Measurements from ENCODE around the gene CASP3.

Gene CASP3

DNA sequence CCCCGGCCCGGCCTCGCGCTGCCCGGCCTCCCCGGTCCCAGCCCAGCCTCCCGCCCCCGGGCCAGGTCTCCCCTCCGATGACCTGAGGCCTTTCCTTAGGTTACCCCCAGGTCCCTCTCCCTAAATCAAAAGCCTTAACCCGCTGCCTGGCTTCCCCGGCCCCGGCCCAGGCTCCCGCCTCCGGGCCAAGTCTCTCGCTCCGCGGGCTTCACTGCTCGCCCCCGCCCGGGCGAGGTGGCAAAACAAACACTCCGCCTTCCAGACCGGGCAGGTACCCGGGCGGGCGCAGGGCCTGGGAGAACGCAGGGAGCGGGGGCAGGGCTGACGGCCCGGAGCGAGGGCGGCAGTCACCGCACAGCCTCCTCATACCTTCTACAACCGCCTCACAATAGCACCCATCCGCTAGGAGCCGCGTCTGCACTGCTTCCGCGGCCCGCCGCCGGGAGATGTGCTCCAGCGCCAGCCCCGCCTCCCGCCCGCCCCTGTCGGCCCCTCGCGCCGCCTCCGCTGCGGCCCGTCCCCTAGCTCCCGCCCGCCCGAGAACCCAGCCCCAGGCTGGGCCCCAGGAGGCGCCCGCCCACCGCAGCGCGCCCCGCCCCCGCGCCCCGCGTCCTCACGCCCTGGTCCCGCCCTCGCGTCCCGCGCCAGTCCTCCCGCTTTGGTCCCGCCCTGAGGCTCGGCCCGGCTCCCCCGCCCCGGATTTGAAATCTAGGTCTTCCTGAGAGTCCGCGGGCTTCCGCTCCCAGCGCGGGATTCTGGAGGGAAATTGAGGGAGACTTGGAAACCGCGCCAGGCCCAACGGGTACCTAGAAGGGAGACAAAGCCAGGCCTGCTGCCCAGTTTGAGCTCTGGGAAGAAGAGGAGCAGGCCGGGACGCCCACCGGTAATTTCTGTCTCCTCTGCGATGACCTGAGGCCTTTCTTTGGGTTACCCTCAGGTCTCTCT, at the start of gene CASP3, which contains the start of gene PRIMPOL:
CASP3 (minus strand) TSS at position 422 of the 945 bp plus-strand sequence. CDS start 10,994 bp downstream, outside the sequence.
PRIMPOL (plus strand) TSS at position 713 of the 945 bp plus-strand sequence. CDS start 7,403 bp downstream, outside the sequence.
- DNase-seq (ENCODE audit: low read depth in 2 of 2), result peak; percentile 88 to 96

DNA sequence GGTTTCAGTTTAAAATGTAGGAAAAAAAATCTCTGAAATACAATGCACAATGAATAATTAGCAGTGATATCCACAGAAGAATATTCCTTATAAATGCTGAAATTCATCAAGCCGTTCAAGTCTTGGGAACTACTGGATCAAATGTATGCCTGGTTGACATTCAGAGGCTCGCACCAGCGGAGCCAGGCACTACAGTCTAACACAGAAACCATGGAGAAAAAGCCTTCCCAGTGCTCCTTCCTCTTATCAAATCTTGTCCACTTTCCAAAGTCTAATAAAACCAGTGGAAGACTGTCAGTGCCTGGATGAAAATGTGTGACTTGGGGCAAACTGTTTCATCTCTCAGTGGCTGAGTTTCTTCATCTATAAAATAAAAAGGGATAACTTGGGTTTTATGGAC, 48.7 kb upstream of the CASP3 start:
- no peak for DNase-seq (ENCODE audit: low read depth in 2 of 2)

DNA sequence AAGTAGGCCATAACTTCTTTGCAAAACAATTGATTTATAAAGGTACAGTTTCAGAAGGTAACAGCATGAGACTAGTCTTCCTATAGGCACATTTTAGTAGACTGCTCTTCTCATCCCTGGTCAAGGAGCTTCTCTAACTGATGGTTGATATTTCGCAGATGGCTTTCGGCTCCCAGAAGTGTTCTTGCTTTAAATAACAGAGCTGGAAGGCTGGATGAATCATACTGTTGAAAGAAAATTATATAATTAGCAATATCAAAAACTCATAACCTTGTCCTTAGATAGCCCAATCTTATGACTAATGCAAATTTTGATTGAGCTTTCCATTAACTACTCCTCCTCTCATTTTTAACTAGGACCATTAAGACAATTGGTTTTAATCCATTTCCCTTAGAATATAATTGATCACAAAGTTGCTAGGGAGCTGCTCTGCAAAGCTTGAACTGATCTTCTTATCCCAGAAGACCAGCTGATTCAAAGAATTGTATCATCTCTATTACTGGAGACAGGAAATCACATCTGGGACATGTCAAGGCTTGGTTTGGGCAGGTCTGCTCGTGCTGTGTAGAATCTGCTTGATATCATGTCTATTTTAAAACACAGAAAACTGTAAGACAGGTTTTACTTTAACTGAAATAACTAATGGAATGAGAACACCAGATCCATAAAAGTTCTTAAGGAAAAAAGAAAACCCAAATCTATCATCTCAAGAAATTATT, 46.1 kb upstream of the CASP3 start:
- DNase-seq (ENCODE audit: low read depth in 2 of 2), result no peak

DNA sequence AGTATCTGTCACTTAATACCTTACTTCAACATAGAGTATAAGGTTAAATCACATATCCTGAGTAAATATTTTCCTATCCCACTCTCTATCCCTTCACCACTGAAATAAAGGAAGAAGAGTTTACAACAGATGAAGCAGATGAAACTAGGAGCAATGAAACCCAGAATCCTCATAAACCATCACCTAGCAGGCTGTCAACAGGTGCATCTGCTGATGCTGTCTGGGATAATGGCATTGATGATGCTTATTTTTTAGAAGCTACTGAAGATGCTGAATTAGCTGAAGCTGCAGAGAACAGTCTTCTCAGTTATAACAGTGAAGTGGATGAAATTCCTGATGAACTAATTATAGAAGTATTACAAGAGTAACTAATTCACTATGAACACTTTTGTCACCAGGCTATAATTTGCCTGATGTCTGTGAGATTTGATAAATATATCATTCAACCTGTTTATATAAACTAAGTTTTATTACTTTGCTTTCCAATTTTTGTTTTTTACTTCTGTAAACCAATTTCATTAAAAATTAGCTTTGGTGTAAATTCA, 45.2 kb upstream of the CASP3 start:
- DNase-seq (ENCODE audit: low read depth in 2 of 2), result no peak

DNA sequence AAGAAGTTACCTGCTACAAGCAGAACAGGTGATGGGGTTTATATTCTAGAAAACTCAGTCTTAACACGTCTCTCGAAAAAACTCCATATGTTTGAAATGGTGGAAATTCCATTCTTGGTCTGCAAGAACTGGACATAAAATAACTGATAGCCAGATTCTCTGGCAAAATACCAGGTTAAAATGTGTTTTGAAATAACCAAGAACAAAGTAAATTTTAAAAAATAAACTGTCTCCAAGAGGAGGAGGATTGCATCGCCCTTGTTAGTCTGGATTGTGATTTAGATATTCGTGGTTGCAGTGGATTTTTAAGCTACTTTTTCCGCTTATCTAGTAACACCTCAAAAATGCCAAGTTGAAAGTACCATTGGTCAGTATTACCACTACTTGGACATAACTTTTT, 43.8 kb upstream of the CASP3 start:
- DNase-seq (ENCODE audit: low read depth in 2 of 2), result no peak

DNA sequence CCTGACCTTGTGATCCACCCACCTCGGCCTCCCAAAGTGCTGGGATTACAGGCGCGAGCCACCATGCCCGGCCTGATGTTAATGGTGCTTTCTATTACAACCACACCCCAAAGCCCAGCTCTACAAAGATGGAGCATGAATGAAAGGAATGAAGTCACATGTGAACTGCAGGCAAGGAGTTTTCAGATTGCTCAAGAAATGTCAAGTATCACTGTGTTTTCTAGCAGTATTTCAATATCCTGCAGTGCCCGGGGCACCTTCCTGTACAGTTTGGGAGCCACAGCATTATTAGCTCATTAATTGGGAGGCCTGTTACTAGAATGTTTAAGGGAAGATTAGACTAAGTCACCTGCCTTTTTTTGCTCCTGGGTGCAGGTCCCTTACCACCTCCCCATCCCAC, 40.4 kb upstream of the CASP3 start:
- DNase-seq (ENCODE audit: low read depth in 2 of 2), result no peak

DNA sequence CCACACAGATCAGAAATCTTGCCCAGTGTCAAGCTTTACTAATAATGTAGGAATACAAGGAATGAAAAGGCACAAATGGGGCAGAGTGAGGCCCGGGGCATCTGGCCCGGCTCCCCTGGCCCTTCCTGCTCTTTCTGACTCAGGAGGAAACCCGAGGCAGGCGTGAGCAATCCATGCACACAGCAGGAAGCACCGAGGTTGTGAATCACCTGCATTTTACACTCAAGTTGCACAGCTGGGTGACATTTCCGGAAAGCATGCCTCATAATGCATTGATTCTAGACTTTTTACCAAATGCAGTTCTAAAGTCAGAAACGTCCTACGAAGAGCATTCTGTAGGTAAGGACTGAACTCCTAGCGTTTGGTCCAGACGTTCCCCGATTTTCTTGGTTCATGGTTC, 39.2 kb upstream of the CASP3 start:
- DNase-seq (ENCODE audit: low read depth in 2 of 2), result no peak

DNA sequence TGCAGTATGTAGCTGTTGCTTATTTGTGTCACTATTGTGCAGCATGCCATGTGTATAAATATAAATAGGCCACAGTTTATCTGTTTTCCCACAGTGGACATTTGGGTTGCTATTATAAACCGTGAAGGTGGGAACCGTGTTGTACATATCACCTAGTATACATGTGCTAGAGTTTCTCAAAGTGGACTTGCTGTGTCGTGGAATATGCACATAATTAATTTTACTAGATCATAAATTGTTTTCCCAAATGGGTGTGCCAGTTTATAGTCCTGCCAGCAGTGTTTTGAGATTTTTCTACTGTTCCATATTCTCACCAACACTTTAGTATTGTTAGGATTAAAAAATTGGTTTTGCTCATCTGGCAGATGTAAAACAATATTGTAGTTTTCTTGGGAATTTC, 38.8 kb upstream of the CASP3 start:
- DNase-seq (ENCODE audit: low read depth in 2 of 2), result no peak

DNA sequence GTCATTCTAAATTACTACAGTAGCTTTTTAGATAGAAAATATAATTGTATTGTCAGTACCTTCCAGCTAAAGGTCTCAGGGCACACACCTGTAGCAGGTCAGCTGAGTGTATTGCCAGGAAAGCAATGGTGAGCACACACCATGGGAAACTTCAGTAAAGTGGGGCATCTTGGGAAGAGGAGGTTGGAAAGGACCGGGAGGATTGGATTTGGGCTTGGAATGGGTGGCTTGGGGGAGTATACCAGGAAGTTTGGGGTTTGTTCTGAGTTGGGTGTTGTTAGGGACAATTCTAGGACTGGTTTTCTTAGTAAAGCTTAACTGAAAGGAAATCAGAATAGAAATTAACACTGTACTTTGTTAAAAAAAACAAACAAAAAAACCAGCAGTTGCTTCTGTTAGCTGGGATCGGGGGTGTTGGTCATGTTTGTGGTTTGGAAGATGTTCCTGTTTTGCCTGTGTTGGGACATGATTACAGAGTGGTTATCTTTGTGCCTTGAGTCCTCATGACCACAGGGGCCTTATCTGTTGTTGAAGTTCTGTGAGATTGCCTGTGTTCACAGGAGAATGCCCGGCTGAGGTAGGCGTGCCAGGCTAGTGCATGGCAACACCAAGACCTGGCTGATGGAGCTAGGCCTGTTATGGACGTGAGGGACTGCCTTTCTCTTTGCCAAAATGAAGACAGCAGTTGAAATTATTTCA, 35.4 kb upstream of the CASP3 start:
- no peak for DNase-seq (ENCODE audit: low read depth in 2 of 2)

DNA sequence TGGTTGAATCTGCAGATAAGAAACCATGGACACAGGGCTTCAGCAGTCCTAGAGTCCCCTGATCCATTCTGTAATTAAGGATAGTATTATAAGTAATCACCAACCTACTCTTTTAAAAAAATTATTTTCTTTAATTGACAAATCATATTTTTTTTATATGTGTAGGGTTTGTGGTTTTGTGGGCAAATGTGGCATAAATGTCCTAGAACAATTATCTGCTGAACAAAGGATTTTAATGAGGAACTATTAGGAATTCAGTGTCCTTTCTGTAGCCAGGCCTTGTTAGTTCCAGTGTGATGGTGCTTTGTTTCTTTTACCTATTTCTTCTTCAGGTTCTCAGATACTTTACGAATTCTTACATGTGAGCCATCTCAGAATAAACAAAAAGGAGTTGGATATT, 32.7 kb upstream of the CASP3 start:
- DNase-seq (ENCODE audit: low read depth in 2 of 2), result no peak

DNA sequence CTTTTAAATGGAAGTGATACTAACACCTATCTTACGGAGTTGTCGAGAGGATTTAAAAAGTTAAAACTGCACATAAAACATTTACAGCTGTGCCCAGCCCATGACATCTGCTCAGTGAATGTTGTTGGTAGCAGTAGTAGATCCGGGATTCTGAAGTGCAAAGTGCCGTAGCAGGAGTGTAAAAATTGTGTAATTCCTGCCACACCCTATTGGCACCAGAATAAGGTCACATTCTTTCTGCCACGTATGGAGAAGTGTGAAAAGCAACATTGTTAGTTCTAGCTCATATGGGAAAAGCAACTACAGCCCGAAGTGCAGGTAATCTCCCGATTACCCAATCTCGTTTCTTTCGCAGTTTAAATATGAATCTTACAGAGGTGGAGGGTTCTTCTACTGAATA, 31.5 kb upstream of the CASP3 start:
- DNase-seq (ENCODE audit: low read depth in 2 of 2), result no peak

DNA sequence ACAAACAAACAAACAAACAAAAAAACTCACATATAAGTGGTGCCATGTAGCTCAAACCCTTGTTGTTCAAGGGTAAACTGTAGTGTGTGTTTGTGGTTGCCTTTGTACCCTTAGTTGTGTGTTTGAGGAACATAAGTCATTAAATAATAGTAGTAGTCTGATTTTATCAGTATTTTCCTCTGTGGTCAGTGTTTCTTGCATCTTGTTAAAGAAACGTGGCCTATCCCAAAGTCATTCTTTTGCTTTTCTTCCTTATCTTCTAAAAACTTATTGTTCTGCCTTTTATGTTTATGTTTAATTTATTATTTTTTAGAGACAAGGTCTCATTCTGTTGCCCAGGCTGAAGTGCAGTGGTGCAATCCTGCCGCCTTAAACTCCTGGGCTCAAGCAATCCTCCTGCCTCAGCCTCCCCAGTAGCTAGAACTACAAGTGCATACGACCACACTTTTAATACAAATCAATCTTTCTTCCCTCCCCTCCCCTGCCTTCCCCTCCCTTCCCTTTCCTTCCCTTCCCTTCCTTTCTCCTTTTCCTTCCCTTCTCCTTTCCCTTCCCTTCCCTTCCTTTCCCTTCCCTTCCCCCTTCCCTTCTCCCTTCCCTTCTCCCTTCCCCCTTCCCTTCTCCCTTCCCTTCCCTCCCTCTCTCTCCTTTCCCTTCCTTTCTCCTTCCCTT, 26.7 kb upstream of the CASP3 start:
- DNase-seq (ENCODE audit: low read depth in 2 of 2), result no peak

DNA sequence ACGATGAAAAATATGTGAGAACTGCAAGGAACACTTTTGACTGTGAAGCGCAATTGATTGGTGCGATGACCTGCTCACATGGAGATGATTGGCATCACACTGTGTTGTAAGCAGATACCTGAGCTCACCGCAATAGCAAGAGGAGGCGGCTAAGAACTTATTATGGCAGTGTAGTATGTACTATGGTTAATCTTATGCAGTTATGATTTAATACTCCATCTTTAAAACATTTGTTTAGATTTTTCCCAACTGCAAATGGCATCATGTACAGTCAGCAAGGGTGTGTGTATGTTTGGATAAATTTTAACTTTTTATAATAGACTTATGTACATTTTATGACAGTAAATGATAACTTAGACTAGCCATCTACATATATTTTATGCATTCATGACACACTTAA, 25.8 kb upstream of the CASP3 start:
- no peak for DNase-seq (ENCODE audit: low read depth in 2 of 2)

DNA sequence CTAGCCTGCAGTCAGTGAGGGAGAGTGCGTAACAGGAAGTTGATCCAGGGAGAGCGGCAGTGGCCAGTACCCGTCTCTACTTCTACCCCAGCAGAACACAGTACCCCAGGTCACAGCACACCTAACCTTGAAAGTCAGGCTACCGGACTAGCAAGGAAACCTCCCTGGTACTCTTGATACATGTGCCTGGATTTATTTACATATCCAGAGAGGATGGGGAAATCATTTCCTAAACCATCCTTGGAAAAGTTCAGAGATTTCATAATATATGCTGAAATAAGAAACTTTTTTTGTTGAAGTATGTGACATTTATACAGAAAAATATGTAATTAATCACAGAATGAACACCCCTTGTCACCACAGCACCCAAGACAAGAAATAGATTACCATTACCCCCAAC, 24.8 kb upstream of the CASP3 start:
- DNase-seq (ENCODE audit: low read depth in 2 of 2), result no peak

DNA sequence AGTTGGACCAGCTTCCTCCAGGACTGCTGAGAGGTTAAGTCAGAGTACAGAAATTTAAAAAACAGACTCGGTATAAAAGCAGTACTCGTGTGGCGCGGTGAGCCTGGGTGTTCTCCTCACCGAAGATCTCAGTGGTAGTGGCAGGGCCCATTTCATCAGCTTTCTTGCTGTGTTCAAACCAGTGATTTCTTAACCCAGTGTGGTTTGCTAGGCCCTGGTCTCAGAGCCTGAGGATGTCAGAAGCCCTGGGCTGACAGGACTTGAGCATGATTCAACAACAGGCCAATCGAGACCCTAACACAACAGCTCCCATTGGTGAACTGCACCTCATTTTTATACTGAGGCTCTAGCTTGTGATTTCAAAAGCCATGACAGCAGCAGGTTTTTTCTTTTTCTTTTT, 23.5 kb upstream of the CASP3 start:
- DNase-seq (ENCODE audit: low read depth in 2 of 2), result no peak

DNA sequence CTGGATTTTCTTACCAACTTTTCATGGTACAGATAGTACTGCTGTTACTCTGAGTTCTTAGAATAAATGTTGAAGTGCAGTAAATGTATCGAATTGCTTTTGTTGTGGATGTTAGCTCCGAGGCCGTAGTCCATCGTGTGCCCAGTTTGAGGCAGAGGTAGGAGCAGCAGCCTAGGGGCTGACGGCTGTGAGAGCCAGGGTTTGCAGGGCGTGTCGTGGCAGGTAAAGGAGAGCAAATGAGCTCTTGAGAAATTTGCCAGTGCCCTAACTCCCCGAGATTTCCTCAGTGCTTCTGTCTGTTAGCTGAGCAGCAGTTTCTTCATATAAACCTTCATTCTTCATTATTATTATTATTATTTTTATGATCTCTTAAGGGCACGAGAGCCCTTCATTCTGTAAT, 21.9 kb upstream of the CASP3 start:
- no peak for DNase-seq (ENCODE audit: low read depth in 2 of 2)

DNA sequence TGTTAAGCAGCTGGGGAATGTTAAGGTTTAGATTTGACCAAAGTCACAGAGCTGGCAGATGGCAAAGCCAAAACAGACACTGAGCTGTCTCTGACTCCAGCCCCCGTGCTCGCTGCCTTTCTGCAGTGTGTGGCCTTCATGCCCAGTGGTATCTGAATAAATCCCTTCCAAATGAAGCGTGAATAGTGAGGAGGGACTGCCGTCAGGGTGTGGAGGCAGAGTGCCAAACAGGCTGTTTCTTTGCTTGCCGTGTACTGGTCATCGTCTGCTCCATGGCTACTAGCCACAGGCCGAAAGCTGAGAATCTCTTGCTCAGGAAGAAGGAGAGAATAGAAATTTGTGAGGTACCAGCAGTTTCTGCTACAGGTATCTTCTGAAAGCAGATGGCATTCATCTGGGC, 20.0 kb upstream of the CASP3 start:
- no peak for DNase-seq (ENCODE audit: low read depth in 2 of 2)

DNA sequence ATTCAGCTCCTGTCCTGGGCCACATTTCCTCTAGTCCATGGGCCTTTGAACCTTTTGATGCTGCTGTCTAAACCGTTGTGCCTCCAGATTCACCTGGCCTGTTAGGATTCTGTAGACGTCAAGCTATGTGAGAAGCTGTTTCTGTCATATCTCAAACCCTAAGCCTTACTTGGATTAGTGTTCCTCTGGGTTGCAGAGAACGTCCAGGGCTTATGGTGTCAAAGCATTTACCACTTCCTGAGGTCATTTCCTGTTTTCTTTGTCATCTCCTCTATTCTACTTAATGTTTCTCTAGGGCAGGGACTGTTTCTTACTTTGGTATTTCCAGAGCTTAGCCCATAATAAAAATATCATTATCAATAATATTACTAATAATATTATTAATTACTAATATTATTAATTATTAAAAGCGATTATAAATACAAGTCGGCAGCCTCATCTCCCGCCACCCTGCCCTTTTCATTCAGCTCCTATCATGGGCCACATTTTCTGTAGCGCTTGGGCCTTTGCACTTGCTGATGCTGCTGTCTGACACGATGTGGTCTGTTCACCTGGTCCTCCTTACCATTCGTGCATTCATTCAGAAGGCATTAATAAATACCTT, 19.4 kb upstream of the CASP3 start:
- no peak for DNase-seq (ENCODE audit: low read depth in 2 of 2)

DNA sequence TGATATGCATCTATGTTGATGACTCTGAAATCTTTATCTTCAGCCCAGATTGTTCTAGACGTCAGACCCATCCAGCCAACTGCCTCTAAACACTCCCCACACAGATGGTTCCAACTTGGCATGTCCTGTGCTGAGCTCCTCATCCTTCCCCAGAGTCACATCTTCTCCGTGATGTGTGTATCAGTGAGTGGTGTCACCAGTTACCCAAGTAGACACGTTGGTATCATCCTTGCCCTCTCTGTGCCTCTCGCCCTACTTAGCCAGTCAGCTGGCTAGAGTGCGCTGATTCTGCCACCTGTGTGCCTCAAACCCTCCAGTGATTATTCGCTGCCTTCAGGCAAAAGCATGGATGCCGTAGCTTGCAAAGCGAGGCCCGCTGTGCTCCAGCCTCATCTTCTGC, 18.8 kb upstream of the CASP3 start:
- DNase-seq (ENCODE audit: low read depth in 2 of 2), result no peak

DNA sequence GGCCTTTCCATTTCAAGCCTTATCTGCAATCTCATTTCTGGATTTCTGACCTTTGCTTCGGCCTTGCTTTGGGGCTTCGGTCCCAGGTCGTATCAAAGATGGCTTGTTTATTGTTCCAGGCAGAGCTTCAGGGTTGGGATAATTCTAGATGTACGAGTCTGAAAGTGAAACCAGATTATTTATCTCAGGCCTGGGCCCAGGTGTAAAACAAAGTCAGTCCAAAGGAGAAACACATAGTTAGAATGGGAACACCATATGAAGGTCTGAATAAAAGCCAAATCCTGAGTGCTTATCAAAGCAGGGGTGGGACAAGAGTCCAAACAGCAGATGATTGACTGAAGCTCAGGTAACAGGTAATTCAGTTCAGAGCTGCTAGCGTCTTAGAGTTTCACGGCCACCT, 17.4 kb upstream of the CASP3 start:
- DNase-seq (ENCODE audit: low read depth in 2 of 2), result no peak
